ENCODE data around the gene ARPC2. TPM values are rescaled to one million over a fixed set of nuclear protein-coding genes. Genes with fewer than 3 reads are reported as not detected.
A peak's percentile ranks its signal among the peaks of the same experiment; 100 is the strongest.

The ARPC2 gene
- total and polyA plus RNA-seq, 10 of the 15 experiments (the other 5 are each of a cell fraction or from before 2014, with no cell fraction given): 440 to 980 (median 709) TPM

GRCh38 chr2:218229239-218229638 lies 12.2 kb downstream of the ARPC2 start (continued):
- TF ChIP-seq SRF (IDR thresholded peaks at IDR 0.05; ENCODE audit: low read depth in 2 of 2, low read length in 2 of 2) (peak; percentile 63 to 98), BCL11A (IDR thresholded peaks at IDR 0.05; ENCODE audit: low read depth, low read length) (0 out of 2 replicates have a peak, but pooled peaks have one; percentile 9), NR2F1 (conservative IDR thresholded peaks at IDR 0.05) (0 out of 2 replicates have a peak, but pooled peaks have one; percentile 38), ZNF217 (IDR thresholded peaks at IDR 0.05) (peak; percentile 96), ZNF274 (IDR thresholded peaks at IDR 0.05; ENCODE audit: insufficient read depth, insufficient read length) (no peak), CHD4 (IDR thresholded peaks at IDR 0.05) (no peak), EED (IDR thresholded peaks at IDR 0.05; ENCODE audit: low read depth) (0 out of 2 replicates have a peak, but pooled peaks have one; percentile 25), RUNX3 (IDR thresholded peaks at IDR 0.05; ENCODE audit: low read length) (peak; percentile 93), ETV6 (conservative IDR thresholded peaks at IDR 0.05 in 1 of 2, IDR thresholded peaks at IDR 0.05 in 1 of 2; ENCODE audit: borderline replicate concordance in 1 of 2, low read depth in 1 of 2) (peak in 1 of 2 experiments; percentile 94; a peak in 2 of 4 replicates), MEF2B (IDR thresholded peaks at IDR 0.05; ENCODE audit: partially characterized antibody, poor library complexity, severe bottlenecking) (peak; percentile 90), IRF4 (IDR thresholded peaks at IDR 0.05; ENCODE audit: low read depth, low read length) (peak; percentile 66; the same call in 1 of the 2 replicates), ATF7 (IDR thresholded peaks at IDR 0.05; ENCODE audit: low read depth) (peak; percentile 75), NFXL1 (IDR thresholded peaks at IDR 0.05; ENCODE audit: borderline replicate concordance) (no peak), BHLHE40 (IDR thresholded peaks at IDR 0.05; ENCODE audit: borderline replicate concordance in 1 of 2, low read depth in 2 of 2, low read length in 1 of 2) (peak; percentile 37 to 64; a peak in 1 of 4 replicates), PAX5 (IDR thresholded peaks at IDR 0.05; ENCODE audit: borderline replicate concordance, low read depth, low read length) (0 out of 2 replicates have a peak, but pooled peaks have one; percentile 59), JUNB (IDR thresholded peaks at IDR 0.05) (peak; percentile 77)
- TF ChIP-seq, protein P1, sequence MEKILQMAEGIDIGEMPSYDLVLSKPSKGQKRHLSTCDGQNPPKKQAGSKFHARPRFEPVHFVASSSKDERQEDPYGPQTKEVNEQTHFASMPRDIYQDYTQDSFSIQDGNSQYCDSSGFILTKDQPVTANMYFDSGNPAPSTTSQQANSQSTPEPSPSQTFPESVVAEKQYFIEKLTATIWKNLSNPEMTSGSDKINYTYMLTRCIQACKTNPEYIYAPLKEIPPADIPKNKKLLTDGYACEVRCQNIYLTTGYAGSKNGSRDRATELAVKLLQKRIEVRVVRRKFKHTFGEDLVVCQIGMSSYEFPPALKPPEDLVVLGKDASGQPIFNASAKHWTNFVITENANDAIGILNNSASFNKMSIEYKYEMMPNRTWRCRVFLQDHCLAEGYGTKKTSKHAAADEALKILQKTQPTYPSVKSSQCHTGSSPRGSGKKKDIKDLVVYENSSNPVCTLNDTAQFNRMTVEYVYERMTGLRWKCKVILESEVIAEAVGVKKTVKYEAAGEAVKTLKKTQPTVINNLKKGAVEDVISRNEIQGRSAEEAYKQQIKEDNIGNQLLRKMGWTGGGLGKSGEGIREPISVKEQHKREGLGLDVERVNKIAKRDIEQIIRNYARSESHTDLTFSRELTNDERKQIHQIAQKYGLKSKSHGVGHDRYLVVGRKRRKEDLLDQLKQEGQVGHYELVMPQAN (conservative IDR thresholded peaks at IDR 0.05): no peak

All from GM12878 (cell line).